Omental fat pad (tissue), 4 donors: ENCODE results near the gene KNOP1. TPM values are rescaled to one million over a fixed set of nuclear protein-coding genes. Genes with fewer than 3 reads are reported as not detected.

ENCODE experiments used
- ATAC-seq: fragments of 150-250 bp; one replicate; pipeline ENCODE4 v1.9.1; 2016; ENCODE audit warnings: mild to moderate bottlenecking, moderate library complexity; ENCODE audit not compliant: low FRiP score
- DNase-seq: peaks from one replicate; pipeline ENCODE4 v3.0.0-alpha.2; 2019; ENCODE audit warnings: low spot score
- CTCF ChIP-seq, 3 donors: fragments of 450-650 bp; IDR thresholded peaks; one replicate each; pipeline ENCODE4 v1.5.1; 2016 to 2017; ENCODE audit warnings: antibody characterized with exemption in 3 of 3, mild to moderate bottlenecking in 3 of 3, moderate library complexity in 2 of 3
- total RNA-seq, 4 donors: library from RNA; depleted of rRNA; stranded (reverse); fragments of >200 nt; gene quantifications; one replicate each; pipeline ENCODE4 v1.1.0, GENCODE V29; 2016

The KNOP1 gene
- total RNA-seq, 4 donors from 2014 or later, result 4.6 to 19.9 (median 10.1) TPM

- no peak for TF ChIP-seq CTCF (IDR thresholded peaks at IDR 0.05)
- ATAC-seq (no peak), DNase-seq (no peak)
Measured at GRCh38 chr16:19657831-19658230, 60.2 kb downstream of the KNOP1 start.

- DNase-seq, result no peak
- TF ChIP-seq CTCF (IDR thresholded peaks at IDR 0.05), result no peak
- no peak for ATAC-seq
Measured at GRCh38 chr16:19655242-19655777, 62.7 kb downstream of the KNOP1 start.

GRCh38 chr16:19654147-19654546, 63.9 kb downstream of the KNOP1 start:
- DNase-seq, result no peak
- no peak for TF ChIP-seq CTCF (IDR thresholded peaks at IDR 0.05)
- no peak for ATAC-seq

Other genes starting within 250 kb of the KNOP1 start
- 10 to 100 TPM; 38.7 to 68.0 (median 49.8) TPM for gene GDE1, start 196.1 kb downstream of the KNOP1 start, total RNA-seq
- 10 to 100 TPM in 3 of 4 donors, 1 to 10 TPM in 1; 8.9 to 18.8 (median 14.3) TPM for gene CCP110, start 194.3 kb downstream of the KNOP1 start, total RNA-seq
- gene VPS35L, start 162.5 kb downstream of the KNOP1 start, total RNA-seq, result 10 to 100 TPM; 42.4 to 59.3 (median 43.1) TPM
- gene IQCK, start within 50 bp of the KNOP1 start, total RNA-seq, result 10 to 100 TPM; 14.5 to 28.2 (median 18.9) TPM
- gene GPRC5B, start 166.6 kb upstream of the KNOP1 start, total RNA-seq, result 10 to 100 TPM; 15.4 to 36.3 (median 30.7) TPM